Left lung (tissue), 10 donors: ENCODE data around the gene ZNG1F. TPM values are rescaled to one million over a fixed set of nuclear protein-coding genes. Genes with fewer than 3 reads are reported as not detected.
"Not testable (repeated sequence)": the region's sequence is repeated elsewhere in the genome, so short reads cannot be mapped to it uniquely, and the experiment has no call there.

Experiments
- ATAC-seq: fragments of 200-7000 bp; cut with Tn5 transposase; one replicate; pipeline ENCODE4 v1.9.1; 2020; ENCODE audit warnings: moderate library complexity
- DNase-seq, 4 donors: peaks; one replicate each; pipeline ENCODE4 v3.0.0-alpha.2; 2013 to 2020
- H3K27ac ChIP-seq, 2 donors: fragments of 200-600 bp; sonication (generic) in 1 of 2; one replicate each; pipeline versions ENCODE4 v1.5.0 to v1.8.0; 2020 to 2021
- H3K27me3 ChIP-seq, 2 donors: fragments of 200-600 bp; sonication (generic) in 1 of 2; one replicate each; pipeline versions ENCODE4 v1.5.0 to v1.8.0; 2020 to 2021
- H3K36me3 ChIP-seq, 2 donors: fragments of 200-600 bp; sonication (generic) in 1 of 2; one replicate each; pipeline versions ENCODE4 v1.5.0 to v1.8.0; 2020 to 2021
- H3K4me1 ChIP-seq, 2 donors: fragments of 200-600 bp; one replicate each; pipeline ENCODE4 v1.8.0; 2021
- H3K4me3 ChIP-seq, 2 donors: fragments of 200-600 bp; sonication (generic) in 1 of 2; one replicate each; pipeline versions ENCODE4 v1.5.0 to v1.8.0; 2020 to 2021; ENCODE audit warnings: mild to moderate bottlenecking in 1 of 2
- H3K9me3 ChIP-seq, 2 donors: fragments of 200-600 bp; sonication (generic) in 1 of 2; one replicate each; pipeline versions ENCODE4 v1.5.0 to v1.8.0; 2020 to 2021
- CTCF ChIP-seq, 2 donors: fragments of 200-600 bp; sonication (generic) in 1 of 2; IDR thresholded peaks; one replicate each; pipeline versions ENCODE4 v1.5.0 to v1.8.0; 2021; ENCODE audit warnings: antibody characterized with exemption in 2 of 2
- intact Hi-C, 2 donors: fragments of 100-400 bp; cut with DNase I; formaldehyde crosslinking; loops; one replicate each; pipeline versions ENCODE4 v1.11.2 to v1.14.2; 2022
- polyA plus RNA-seq, 6 donors: library from polyadenylated mRNA; unstranded; fragments of 120-200 nt; gene quantifications; one replicate each; pipeline ENCODE4 v1.2.1, GENCODE V29; 2013; ENCODE audit not compliant: insufficient read length in 6 of 6
- total RNA-seq, 2 donors: library from RNA; stranded (reverse); fragmentation: NEBNext Ultra II Directional; extraction: Animal tissue kit (Norgen Biotek cat#: 25700); gene quantifications; one replicate each; pipeline ENCODE4 v1.2.1, GENCODE V29; 2021
- donor health status: DM: no; HTN: yes; CAD: no.
- donor health status: DM: no; HTN: no; CAD: no.

ZNG1F gene
- total and polyA plus RNA-seq, 8 donors: 4.4 to 26.9 (median 19.0) TPM

DNA sequence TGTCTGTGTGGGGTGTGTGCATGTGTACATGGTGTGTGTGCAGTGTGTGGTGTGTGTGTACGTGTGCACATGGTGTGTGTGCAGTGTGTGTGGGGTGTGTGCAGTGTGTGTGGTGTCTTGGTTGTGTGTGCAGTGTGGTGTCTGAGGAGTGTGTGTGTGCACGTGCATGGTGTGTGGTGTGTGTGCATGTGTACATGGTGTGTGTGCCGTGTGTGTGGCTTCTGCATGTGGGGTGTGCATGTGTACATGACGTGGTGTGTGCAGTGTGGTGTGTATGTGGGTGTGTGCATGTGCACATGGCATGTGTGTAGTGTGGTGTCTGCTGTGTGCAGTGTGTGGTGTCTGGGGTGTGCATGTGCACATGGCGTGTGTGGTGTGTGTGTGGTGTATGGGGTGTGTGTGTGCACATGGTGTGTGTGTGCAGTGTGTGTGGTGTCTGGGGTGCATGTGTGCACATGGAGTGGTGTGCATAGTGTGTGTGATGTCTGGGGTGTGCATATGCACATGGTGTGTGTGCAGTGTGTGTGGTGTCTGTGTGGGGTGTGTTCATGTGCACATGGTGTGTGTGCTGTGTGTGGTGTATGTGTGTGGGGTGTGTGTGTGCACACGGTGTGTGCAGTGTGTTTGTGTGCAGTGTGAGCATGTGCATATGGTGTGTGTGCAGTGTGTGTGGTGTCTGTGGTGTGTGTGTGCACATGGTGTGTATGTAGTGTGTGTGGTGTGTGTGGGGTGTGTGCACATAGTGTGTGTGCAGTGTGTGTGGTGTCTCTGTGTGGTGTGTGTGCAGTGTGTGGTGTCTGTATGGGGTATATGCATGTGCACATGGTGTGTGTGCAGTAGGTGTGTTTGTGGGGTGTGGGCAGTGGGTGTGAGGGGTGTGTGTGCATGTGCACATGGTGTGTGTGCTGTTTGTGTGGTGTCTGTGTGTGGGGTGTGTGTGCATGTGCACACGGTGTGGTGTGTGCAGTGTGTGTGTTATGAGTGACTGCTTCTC is 40.6 kb upstream of the ZNG1F start:
- intact Hi-C loops: no loop called here
- ATAC-seq: peak; percentile 80

GRCh38 chr9:41219831-41220230 is 30.7 kb upstream of the ZNG1F start:
- H3K4me1 ChIP-seq, H3K27ac ChIP-seq, intact Hi-C loops, H3K36me3 ChIP-seq, DNase-seq, ATAC-seq, H3K4me3 ChIP-seq, H3K9me3 ChIP-seq, H3K27me3 ChIP-seq: not testable (repeated sequence)

More for the DNA sequence above, 40.6 kb upstream of the ZNG1F start:
- Histone ChIP-seq H3K4me3 (no peak overlapping the region), H3K4me1 (no peaks in the 10 kb centered on the region), H3K27me3 (no peaks in the 10 kb centered on the region), H3K9me3 (peaks cover 0 to 11% of the 10 kb centered on the region in 2 donors), H3K36me3 (no peaks in the 10 kb centered on the region), H3K27ac (no peak overlapping the region)
- DNase-seq: peak in 1 of 4 donors; percentile 82
- TF ChIP-seq CTCF (IDR thresholded peaks at IDR 0.05): no peak

DNA sequence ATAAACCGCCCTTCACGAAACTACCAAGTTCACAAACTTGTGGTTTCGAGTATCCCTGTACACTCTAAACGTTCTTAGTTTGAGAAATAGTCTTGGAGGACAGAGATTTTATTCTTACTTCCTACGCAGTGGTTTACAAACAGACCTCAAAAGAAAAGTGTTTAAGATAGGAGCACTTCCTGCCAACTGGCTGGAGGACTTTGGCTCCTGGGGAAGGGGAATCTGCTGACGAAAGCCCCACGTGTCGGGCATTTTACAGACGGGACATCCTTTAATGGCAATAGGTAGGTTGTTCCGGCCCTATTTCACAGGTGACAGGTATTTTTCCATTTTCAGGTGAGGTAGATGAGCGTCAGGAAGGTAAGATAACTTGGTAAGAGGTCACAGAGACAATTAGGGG is 678 bp downstream of the ZNG1F start:
- ATAC-seq, H3K27me3 ChIP-seq: not testable (repeated sequence)

DNA sequence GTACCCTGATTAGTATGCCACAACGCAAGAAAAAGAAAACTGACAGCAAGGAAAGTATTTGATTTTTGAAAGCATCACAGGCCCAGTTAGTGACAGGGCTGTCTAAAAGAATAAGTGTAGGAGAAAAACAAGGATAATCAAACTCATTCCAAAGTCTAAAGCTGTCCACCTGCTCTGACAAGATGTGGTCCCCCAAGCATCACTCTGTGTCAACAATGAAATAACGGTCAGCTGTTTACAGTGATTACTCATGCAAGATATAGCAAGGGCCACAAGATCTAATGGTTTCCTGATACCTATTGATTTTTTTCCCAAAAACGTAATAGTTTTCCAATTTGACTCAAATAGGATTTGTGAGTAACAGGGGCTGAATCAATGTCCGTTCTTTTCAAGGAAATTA is 14.1 kb downstream of the ZNG1F start:
- ATAC-seq, intact Hi-C loops, H3K36me3 ChIP-seq: not testable (repeated sequence)

More for the DNA sequence above, 678 bp downstream of the ZNG1F start:
- H3K4me3 ChIP-seq, H3K27ac ChIP-seq, intact Hi-C loops, H3K36me3 ChIP-seq, H3K4me1 ChIP-seq, DNase-seq, H3K9me3 ChIP-seq: not testable (repeated sequence)

DNA sequence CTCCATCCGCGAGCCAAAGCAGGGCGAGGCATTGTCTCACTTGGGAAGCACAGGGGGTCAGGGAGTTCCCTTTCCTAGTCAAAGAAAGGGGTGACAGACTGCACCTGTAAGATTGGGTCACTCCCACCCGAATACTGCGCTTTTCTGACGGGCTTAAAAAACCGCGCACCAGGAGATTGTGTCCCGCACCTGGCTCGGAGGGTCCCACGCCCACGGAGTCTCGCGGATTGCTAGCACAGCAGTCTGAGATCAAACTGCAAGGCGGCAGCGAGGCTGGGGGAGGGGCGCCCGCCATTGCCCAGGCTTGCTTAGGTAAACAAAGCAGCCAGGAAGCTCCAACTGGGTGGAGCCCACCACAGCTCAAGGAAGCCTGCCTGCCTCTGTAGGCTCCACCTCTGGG is 39.0 kb downstream of the ZNG1F start:
- DNase-seq: peak in 1 of 4 donors; percentile 54
- intact Hi-C loops: not testable (repeated sequence)

More for the DNA sequence above, 14.1 kb downstream of the ZNG1F start:
- not testable (repeated sequence) for H3K9me3 ChIP-seq, H3K4me1 ChIP-seq, H3K27me3 ChIP-seq, DNase-seq, H3K4me3 ChIP-seq, H3K27ac ChIP-seq

GRCh38 chr9:41141878-41142277 is 47.2 kb downstream of the ZNG1F start:
- H3K4me1 ChIP-seq, intact Hi-C loops, H3K27me3 ChIP-seq, H3K9me3 ChIP-seq, DNase-seq, H3K4me3 ChIP-seq, H3K36me3 ChIP-seq, ATAC-seq, H3K27ac ChIP-seq: not testable (repeated sequence)

More for the DNA sequence above, 39.0 kb downstream of the ZNG1F start:
- ATAC-seq, H3K4me3 ChIP-seq, H3K27ac ChIP-seq, H3K36me3 ChIP-seq, H3K9me3 ChIP-seq, H3K4me1 ChIP-seq, H3K27me3 ChIP-seq: not testable (repeated sequence)

- intact Hi-C loops: not testable (repeated sequence)
Measured at GRCh38 chr9:41128581-41128980, 60.5 kb downstream of the ZNG1F start, which contains the start of gene FOXD4L6. TSS of gene FOXD4L6 (minus strand) at chr9:41128681. CDS start at chr9:41128383, 298 bp downstream.

GRCh38 chr9:41126746-41127446 is 62.2 kb downstream of the ZNG1F start:
- H3K27me3 ChIP-seq: peaks cover 0 to 23% of the 10 kb centered on the region in 2 donors
- H3K36me3 ChIP-seq, H3K4me1 ChIP-seq, H3K4me3 ChIP-seq, DNase-seq, intact Hi-C loops, H3K9me3 ChIP-seq, ATAC-seq, H3K27ac ChIP-seq: not testable (repeated sequence)

More at GRCh38 chr9:41128581-41128980, 60.5 kb downstream of the ZNG1F start, which contains the start of gene FOXD4L6:
- H3K9me3 ChIP-seq, DNase-seq, H3K4me1 ChIP-seq, H3K27ac ChIP-seq, ATAC-seq, H3K4me3 ChIP-seq, H3K36me3 ChIP-seq: not testable (repeated sequence)
- H3K27me3 ChIP-seq: peaks cover 0 to 15% of the 10 kb centered on the region in 2 donors

DNA sequence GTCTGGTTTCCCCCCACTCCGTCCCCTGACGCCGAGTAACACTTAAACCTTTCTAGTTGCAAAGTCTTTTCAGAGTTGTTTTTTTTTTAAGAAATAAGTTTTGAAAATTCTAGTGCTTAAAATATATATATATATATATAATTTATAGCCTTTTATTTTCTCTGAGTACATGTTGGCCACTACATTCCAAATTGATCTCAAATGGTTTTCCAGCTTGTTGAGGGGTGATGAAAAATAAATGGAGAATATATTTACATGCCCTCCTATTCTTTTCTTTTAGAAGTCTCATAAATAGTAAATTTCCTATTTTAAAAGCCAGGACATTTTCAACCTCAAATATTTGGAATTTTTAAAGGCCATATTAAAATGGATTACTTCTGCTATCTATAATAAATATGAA is 63.2 kb downstream of the ZNG1F start:
- H3K9me3 ChIP-seq, H3K4me3 ChIP-seq, H3K36me3 ChIP-seq, H3K4me1 ChIP-seq, intact Hi-C loops, DNase-seq, H3K27ac ChIP-seq, ATAC-seq: not testable (repeated sequence)
- peaks cover 0 to 23% of the 10 kb centered on the region in 2 donors for H3K27me3 ChIP-seq

DNA sequence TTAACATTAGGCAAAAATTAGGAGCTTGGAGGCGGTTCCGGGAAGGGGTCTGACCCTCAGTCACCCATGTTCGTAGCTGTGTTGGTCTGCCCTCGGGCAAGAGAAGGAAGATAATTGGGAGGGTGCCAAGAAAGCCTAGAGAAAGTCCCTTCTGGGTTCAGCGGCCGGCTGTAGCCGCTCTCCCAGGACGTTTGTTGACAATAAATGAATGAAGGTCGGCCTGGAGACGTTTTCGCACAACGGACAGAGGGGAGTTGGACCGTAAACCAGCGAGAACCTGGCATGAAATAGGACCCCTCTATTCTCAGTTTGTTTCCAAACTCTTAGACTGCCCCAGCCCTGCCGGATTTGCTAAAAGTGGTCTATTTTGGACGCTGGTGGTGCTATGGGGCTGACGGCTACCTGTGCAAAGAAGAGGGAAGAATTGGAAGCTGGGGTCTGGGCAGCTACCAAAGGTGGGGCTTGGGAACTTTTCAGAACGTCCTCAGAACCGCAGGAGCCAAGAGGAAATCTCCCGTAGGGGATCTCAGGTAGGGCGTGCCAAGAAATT is 63.9 kb downstream of the ZNG1F start:
- H3K4me3 ChIP-seq, DNase-seq, intact Hi-C loops, H3K4me1 ChIP-seq, H3K36me3 ChIP-seq, H3K27ac ChIP-seq, ATAC-seq, H3K9me3 ChIP-seq: not testable (repeated sequence)
- peaks cover 0 to 25% of the 10 kb centered on the region in 2 donors for H3K27me3 ChIP-seq

- peak; percentile 44 for ATAC-seq
- H3K4me3 ChIP-seq: not testable (repeated sequence)
Measured at GRCh38 chr9:41124250-41125108, 64.6 kb downstream of the ZNG1F start.

More at GRCh38 chr9:41124250-41125108, 64.6 kb downstream of the ZNG1F start:
- H3K9me3 ChIP-seq, H3K27ac ChIP-seq, intact Hi-C loops, H3K36me3 ChIP-seq, H3K4me1 ChIP-seq: not testable (repeated sequence)
- H3K27me3 ChIP-seq: peaks cover 0 to 27% of the 10 kb centered on the region in 2 donors
- peak in 1 of 4 donors; percentile 34 for DNase-seq
